ENCODE measurements around the gene OPN1MW. TPM values are rescaled to one million over a fixed set of nuclear protein-coding genes. Genes with fewer than 3 reads are reported as not detected.

Gene OPN1MW
- total and polyA plus RNA-seq, 2 of the 8 experiments (the other 6 are each of a cell fraction or from before 2014, with no cell fraction given): not detected

GRCh38 chrX:154138857-154139256 is 43.5 kb upstream of the OPN1MW start:
- DNase-seq (ENCODE audit: low read depth in 1 of 2, low spot score in 2 of 2) (no peak), FAIRE-seq (no peak)
- POLR2A ChIA-PET (ENCODE audit: partially characterized antibody): no interaction called here
- H3K56ac ChIP-seq (replicated peaks; ENCODE audit: insufficient read length, low read depth, low read length): no peak overlapping the region
- H3K27ac ChIP-seq (ENCODE audit: low read depth, low read length): no peak overlapping the region
- no peak overlapping the region for H2AK5ac ChIP-seq (ENCODE audit: low read depth, low read length)
- no peak overlapping the region for H3K4me3 ChIP-seq (ENCODE audit: extremely low read depth in 1 of 4, insufficient read depth in 2 of 4, low read depth in 3 of 4, low read length in 4 of 4)
- H3K18ac ChIP-seq (ENCODE audit: extremely low read depth, low read length): no peak overlapping the region
- H2BK15ac ChIP-seq (ENCODE audit: low read length): no peak overlapping the region
- no peak overlapping the region for H2BK120ac ChIP-seq (replicated peaks; ENCODE audit: low read depth, low read length)
- WGBS, 2 experiments (ENCODE audit: extremely low coverage in 1 of 2, insufficient coverage in 1 of 2, insufficient read length in 1 of 2, insufficient replicate concordance in 2 of 2, low coverage in 1 of 2, low lambda C conversion rate in 2 of 2, missing lambda C conversion rate in 1 of 2): 94% methylated on average over 9 of the region's 10 CpGs; no CpG with 5 or more reads in 1 of the 2 experiments
- no peak overlapping the region for H4K91ac ChIP-seq (replicated peaks; ENCODE audit: insufficient read length, low read length)
- no peak overlapping the region for H2BK20ac ChIP-seq (ENCODE audit: low read length)
- H3K9ac ChIP-seq (replicated peaks in 1 of 4; ENCODE audit: extremely low read depth in 1 of 4, low read depth in 3 of 4, low read length in 3 of 4): no peak overlapping the region
- no peaks in the 10 kb centered on the region for H3K23me2 ChIP-seq (ENCODE audit: low read depth, low read length)
- no peaks in the 10 kb centered on the region for H3K4me1 ChIP-seq (replicated peaks in 1 of 4; ENCODE audit: control insufficient read depth in 3 of 4, insufficient read depth in 4 of 4, low read length in 3 of 4)
- H4K5ac ChIP-seq (ENCODE audit: insufficient read length, low read depth, low read length): no peak overlapping the region
- no peaks in the 10 kb centered on the region for H3K27me3 ChIP-seq (replicated peaks in 1 of 4; ENCODE audit: control insufficient read depth in 3 of 4, extremely low read depth in 1 of 4, insufficient read depth in 3 of 4, low read length in 3 of 4)
- no peak overlapping the region for H2AFZ ChIP-seq (ENCODE audit: low read length)
- CTCF ChIA-PET (ENCODE audit: partially characterized antibody): no interaction called here
- no peak overlapping the region for H2BK12ac ChIP-seq (ENCODE audit: low read depth, low read length)
- H4K8ac ChIP-seq (ENCODE audit: extremely low read depth, insufficient read depth, low read length): no peak overlapping the region
- H3K4me2 ChIP-seq (ENCODE audit: insufficient read depth in 1 of 2, low read depth in 2 of 2, low read length in 2 of 2): no peak overlapping the region
- no peaks in the 10 kb centered on the region for H4K20me1 ChIP-seq (replicated peaks in 1 of 2; ENCODE audit: control insufficient read depth in 1 of 2, insufficient read depth in 2 of 2, low read length in 2 of 2)
- no peak overlapping the region for H2BK5ac ChIP-seq (ENCODE audit: low read depth, low read length)
- no peaks in the 10 kb centered on the region for H3K79me1 ChIP-seq (ENCODE audit: low read depth, low read length)
- no peak overlapping the region for H3K4ac ChIP-seq (replicated peaks; ENCODE audit: insufficient read length, low read depth, low read length)
- H3K79me2 ChIP-seq (ENCODE audit: control insufficient read depth in 1 of 2, insufficient read depth in 2 of 2, low read length in 2 of 2): no peaks in the 10 kb centered on the region
- H3K36me3 ChIP-seq (ENCODE audit: control insufficient read depth in 2 of 4, insufficient read depth in 4 of 4, low read length in 3 of 4): no peaks in the 10 kb centered on the region
- no peaks in the 10 kb centered on the region for H3K9me3 ChIP-seq (ENCODE audit: insufficient read depth in 2 of 2, low read depth in 1 of 2, low read length in 1 of 2)
- H3K23ac ChIP-seq (ENCODE audit: insufficient read length): no peak overlapping the region
- no peak overlapping the region for H3K14ac ChIP-seq (ENCODE audit: insufficient read length)
- TF ChIP-seq MAFK (IDR thresholded peaks at IDR 0.05; ENCODE audit: low read depth, low read length): no peak
- TF ChIP-seq HDAC6 (IDR thresholded peaks at IDR 0.05; ENCODE audit: low read depth, low read length): no peak
- TF ChIP-seq EP300 (IDR thresholded peaks at IDR 0.05; ENCODE audit: borderline replicate concordance in 1 of 2, low read depth in 2 of 2, low read length in 2 of 2): no peak
- TF ChIP-seq SRF (IDR thresholded peaks at IDR 0.05; ENCODE audit: low read depth, low read length): no peak
- TF ChIP-seq CHD2 (IDR thresholded peaks at IDR 0.05; ENCODE audit: low read length): no peak
- no peak for TF ChIP-seq GTF2F1 (IDR thresholded peaks at IDR 0.05; ENCODE audit: borderline replicate concordance, low read depth, low read length)
- TF ChIP-seq ATF3 (IDR thresholded peaks at IDR 0.05; ENCODE audit: insufficient read depth, low read depth, low read length): no peak
- TF ChIP-seq TAF1 (IDR thresholded peaks at IDR 0.05; ENCODE audit: low read depth, low read length): no peak

Data from H1 (cell line).